ENCODE data around the gene HMGCLL1. TPM values are rescaled to one million over a fixed set of nuclear protein-coding genes. Genes with fewer than 3 reads are reported as not detected.

The HMGCLL1 gene
- total RNA-seq, 6 experiments from 2014 or later, result not detected

DNA sequence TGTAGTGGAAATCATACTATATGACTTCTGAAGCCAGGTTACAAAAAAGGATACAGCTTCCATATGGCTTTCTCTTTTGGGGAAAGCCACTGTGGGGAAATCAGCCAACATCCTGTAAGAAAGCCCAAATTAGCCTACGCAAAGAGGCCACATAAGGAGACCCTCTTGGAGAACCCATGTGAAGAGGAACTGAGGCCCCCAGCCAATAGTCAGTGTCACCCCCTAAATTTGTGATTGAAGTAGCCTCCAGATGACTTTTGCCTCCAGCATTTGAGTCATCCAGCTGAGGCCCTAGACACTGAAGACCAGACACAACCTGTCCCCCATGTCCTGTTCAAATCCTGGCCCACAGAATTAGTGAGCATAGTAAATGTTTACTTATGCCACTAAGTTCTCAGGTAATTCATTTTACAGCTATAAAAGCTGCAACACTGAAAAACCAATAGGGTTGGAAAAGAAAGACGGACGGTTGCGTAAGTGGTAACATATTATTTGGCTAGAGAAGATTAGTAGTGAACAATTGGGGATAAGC lies 60.4 kb downstream of the HMGCLL1 start:
- TF ChIP-seq, protein P1, sequence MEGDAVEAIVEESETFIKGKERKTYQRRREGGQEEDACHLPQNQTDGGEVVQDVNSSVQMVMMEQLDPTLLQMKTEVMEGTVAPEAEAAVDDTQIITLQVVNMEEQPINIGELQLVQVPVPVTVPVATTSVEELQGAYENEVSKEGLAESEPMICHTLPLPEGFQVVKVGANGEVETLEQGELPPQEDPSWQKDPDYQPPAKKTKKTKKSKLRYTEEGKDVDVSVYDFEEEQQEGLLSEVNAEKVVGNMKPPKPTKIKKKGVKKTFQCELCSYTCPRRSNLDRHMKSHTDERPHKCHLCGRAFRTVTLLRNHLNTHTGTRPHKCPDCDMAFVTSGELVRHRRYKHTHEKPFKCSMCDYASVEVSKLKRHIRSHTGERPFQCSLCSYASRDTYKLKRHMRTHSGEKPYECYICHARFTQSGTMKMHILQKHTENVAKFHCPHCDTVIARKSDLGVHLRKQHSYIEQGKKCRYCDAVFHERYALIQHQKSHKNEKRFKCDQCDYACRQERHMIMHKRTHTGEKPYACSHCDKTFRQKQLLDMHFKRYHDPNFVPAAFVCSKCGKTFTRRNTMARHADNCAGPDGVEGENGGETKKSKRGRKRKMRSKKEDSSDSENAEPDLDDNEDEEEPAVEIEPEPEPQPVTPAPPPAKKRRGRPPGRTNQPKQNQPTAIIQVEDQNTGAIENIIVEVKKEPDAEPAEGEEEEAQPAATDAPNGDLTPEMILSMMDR (IDR thresholded peaks at IDR 0.05), result no peak
- H3K27ac Mint-ChIP-seq, result no peak overlapping the region
- H3K4me3 Mint-ChIP-seq, result no peak overlapping the region
- no peaks in the 10 kb centered on the region for H3K36me3 Mint-ChIP-seq (ENCODE audit: low read depth)
- H3K27me3 Mint-ChIP-seq (ENCODE audit: insufficient read depth), result no peaks in the 10 kb centered on the region
- H3K9me3 Mint-ChIP-seq, result no peaks in the 10 kb centered on the region
- no peaks in the 10 kb centered on the region for H3K4me1 Mint-ChIP-seq (ENCODE audit: low read depth)
- DNase-seq, result no peak

DNA sequence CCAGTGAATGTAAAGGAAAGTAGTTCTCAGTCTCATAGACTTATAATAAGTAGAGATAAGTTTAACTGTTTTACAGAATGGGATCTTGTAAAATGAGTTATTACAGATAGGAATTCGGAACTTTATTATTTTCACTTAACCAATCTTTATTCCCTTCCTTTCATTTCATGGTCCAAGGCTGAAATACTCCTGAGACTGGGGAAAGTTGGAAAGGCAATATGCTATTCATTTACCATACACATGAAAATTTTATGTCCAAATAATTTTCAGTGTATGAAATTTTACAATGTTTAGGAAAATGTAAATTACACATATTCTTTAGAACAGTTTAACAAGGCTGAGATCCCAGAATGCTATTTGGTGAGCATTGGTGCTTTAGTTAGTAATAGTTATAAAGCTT lies 62.3 kb downstream of the HMGCLL1 start:
- TF ChIP-seq, protein P1 (IDR thresholded peaks at IDR 0.05), result no peak
- no peaks in the 10 kb centered on the region for H3K36me3 Mint-ChIP-seq (ENCODE audit: low read depth)
- no peak for DNase-seq
- no peaks in the 10 kb centered on the region for H3K9me3 Mint-ChIP-seq
- no peaks in the 10 kb centered on the region for H3K27me3 Mint-ChIP-seq (ENCODE audit: insufficient read depth)
- H3K27ac Mint-ChIP-seq, result no peak overlapping the region
- H3K4me1 Mint-ChIP-seq (ENCODE audit: low read depth), result no peaks in the 10 kb centered on the region
- H3K4me3 Mint-ChIP-seq, result no peak overlapping the region

DNA sequence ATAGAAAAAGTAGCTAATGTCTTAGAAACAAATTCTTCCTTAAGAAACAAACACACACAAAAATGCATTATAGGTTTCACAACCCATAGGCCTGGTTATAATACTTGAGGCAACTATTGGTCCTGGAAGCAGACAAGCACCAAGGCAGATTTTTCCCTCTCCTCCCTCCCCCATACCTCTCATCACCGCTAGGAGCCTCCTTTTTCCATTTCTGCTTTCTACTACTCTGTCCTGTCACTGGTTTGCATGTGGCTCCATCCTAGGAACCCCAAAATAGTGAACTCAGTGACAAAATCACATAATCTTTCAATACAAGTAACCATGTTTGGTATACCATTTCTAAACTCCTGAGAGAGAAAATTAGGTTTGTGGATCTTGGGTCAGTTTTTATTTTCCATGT lies 66.1 kb downstream of the HMGCLL1 start:
- Mint-ChIP-seq H3K4me3 (no peak overlapping the region), H3K9me3 (no peaks in the 10 kb centered on the region), H3K36me3 (ENCODE audit: low read depth) (no peaks in the 10 kb centered on the region), H3K4me1 (ENCODE audit: low read depth) (no peaks in the 10 kb centered on the region), H3K27me3 (ENCODE audit: insufficient read depth) (no peaks in the 10 kb centered on the region), H3K27ac (no peak overlapping the region)
- DNase-seq, result no peak
- TF ChIP-seq, protein P1 (IDR thresholded peaks at IDR 0.05), result peak; percentile 21; the same call in 1 of the 2 replicates

DNA sequence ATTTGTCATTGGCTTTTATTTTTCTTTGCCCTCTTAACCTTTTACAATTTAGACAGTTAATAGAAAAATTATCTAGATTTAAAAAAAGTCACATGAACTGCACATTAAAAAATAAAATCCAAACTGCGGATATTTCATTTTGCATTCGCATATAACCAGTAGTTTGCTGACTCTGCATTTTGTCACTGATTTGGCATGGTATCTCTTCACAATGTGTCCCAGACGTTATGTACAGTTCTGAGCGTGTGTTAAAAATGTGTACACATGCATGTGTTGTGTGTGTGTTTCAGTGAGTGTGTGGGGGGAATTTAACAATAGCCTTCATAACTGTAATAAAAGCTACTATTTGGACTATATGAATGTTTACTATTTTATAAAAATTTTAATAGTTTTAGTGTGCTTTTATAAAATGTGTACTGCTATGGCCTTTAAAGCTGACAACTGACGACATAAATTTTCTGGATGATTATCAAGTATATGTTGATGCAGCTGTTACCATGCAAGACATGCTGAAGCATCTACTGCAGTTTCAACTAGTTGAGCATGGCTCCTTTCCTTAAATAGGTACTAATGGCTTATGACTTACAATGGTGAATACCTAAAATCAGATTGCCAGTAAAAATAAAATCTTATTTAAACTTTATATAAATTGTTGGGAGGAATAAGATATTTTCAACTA lies 67.7 kb downstream of the HMGCLL1 start:
- Mint-ChIP-seq H3K36me3 (ENCODE audit: low read depth) (no peaks in the 10 kb centered on the region), H3K27me3 (ENCODE audit: insufficient read depth) (no peaks in the 10 kb centered on the region), H3K9me3 (no peaks in the 10 kb centered on the region), H3K4me1 (ENCODE audit: low read depth) (no peaks in the 10 kb centered on the region), H3K27ac (no peak overlapping the region), H3K4me3 (no peak overlapping the region)
- no peak for DNase-seq
- TF ChIP-seq, protein P1 (IDR thresholded peaks at IDR 0.05), result no peak

DNA sequence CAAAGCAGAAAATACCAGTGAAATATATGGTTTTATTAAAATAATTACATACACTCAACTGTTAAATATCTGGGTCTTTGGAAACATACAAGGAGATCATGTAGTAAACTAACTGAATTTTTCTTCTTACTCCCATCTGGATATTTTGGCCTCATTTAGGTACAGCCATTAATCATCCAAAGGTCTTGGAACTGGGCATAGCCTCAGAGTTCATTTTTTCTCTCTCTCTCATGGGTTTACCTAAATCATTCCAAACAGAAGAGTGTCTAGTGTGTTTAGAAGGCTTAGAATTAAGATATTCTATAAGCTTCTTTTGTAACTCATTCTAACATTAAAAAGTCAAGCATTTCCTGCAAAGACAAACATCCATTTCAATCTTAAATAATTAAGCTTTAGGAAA lies 79.4 kb downstream of the HMGCLL1 start:
- TF ChIP-seq, protein P1 (IDR thresholded peaks at IDR 0.05), result no peak
- H3K4me3 Mint-ChIP-seq, result no peak overlapping the region
- no peaks in the 10 kb centered on the region; the same call in 1 of the 2 replicates for H3K27me3 Mint-ChIP-seq (ENCODE audit: insufficient read depth)
- H3K9me3 Mint-ChIP-seq, result no peaks in the 10 kb centered on the region
- H3K27ac Mint-ChIP-seq, result no peak overlapping the region
- no peak for DNase-seq
- H3K4me1 Mint-ChIP-seq (ENCODE audit: low read depth), result no peaks in the 10 kb centered on the region
- H3K36me3 Mint-ChIP-seq (ENCODE audit: low read depth), result no peaks in the 10 kb centered on the region
